Esophagus (tissue), 2 donors: ENCODE measurements around the gene MLLT10. TPM values are rescaled to one million over a fixed set of nuclear protein-coding genes. Genes with fewer than 3 reads are reported as not detected.

Source experiments
- H3K27ac ChIP-seq, 2 donors: one replicate each; pipeline ENCODE4 v1.5.1; 2013; ENCODE audit warnings: low read depth in 2 of 2, mild to moderate bottlenecking in 2 of 2, inconsistent platforms in 1 of 2, low read length in 1 of 2, moderate library complexity in 1 of 2
- H3K27me3 ChIP-seq, 2 donors: one replicate each; pipeline ENCODE4 v1.6.1; 2013; ENCODE audit warnings: low read length in 2 of 2, control low read depth in 1 of 2, mild to moderate bottlenecking in 1 of 2; ENCODE audit not compliant: insufficient read depth in 2 of 2, control insufficient read depth in 1 of 2
- H3K36me3 ChIP-seq, 2 donors: one replicate each; pipeline ENCODE4 v1.6.1; 2013; ENCODE audit warnings: low read length in 1 of 2; ENCODE audit not compliant: control insufficient read depth in 2 of 2, insufficient read depth in 2 of 2
- H3K4me1 ChIP-seq, 2 donors: one replicate each; pipeline ENCODE4 v1.6.1; 2013; ENCODE audit warnings: low read length in 1 of 2; ENCODE audit not compliant: control insufficient read depth in 2 of 2, insufficient read depth in 2 of 2
- H3K4me3 ChIP-seq, 2 donors: one replicate each; pipeline ENCODE4 v1.5.1; 2013; ENCODE audit warnings: low read length in 2 of 2, mild to moderate bottlenecking in 2 of 2, low read depth in 1 of 2, moderate library complexity in 1 of 2
- H3K9me3 ChIP-seq, 2 donors: one replicate each; pipeline ENCODE4 v1.6.1; 2013; ENCODE audit warnings: mild to moderate bottlenecking in 2 of 2, low read depth in 1 of 2, low read length in 1 of 2, moderate library complexity in 1 of 2; ENCODE audit not compliant: control insufficient read depth in 2 of 2, insufficient read depth in 1 of 2
- WGBS, 2 donors: extraction: QIAGEN DNeasy Blood & Tissue Kit; methylation state at CpG; one replicate each; pipeline ENCODE4 v1.1.7; 2013; 5-methylcytosine and 5-hydroxymethylcytosine counted together
- polyA plus RNA-seq, 2 donors: library from polyadenylated mRNA; stranded (reverse); fragments of 200-250 nt; gene quantifications; one replicate each; pipeline ENCODE4 v1.2.3, GENCODE V29; 2013
- donor health status: healthy with polysubstance abuse.
- donor health status: Bipolar disorder and iron deficiency.

MLLT10 gene
- polyA plus RNA-seq, 2 donors = 14.2 to 17.7 TPM

DNA sequence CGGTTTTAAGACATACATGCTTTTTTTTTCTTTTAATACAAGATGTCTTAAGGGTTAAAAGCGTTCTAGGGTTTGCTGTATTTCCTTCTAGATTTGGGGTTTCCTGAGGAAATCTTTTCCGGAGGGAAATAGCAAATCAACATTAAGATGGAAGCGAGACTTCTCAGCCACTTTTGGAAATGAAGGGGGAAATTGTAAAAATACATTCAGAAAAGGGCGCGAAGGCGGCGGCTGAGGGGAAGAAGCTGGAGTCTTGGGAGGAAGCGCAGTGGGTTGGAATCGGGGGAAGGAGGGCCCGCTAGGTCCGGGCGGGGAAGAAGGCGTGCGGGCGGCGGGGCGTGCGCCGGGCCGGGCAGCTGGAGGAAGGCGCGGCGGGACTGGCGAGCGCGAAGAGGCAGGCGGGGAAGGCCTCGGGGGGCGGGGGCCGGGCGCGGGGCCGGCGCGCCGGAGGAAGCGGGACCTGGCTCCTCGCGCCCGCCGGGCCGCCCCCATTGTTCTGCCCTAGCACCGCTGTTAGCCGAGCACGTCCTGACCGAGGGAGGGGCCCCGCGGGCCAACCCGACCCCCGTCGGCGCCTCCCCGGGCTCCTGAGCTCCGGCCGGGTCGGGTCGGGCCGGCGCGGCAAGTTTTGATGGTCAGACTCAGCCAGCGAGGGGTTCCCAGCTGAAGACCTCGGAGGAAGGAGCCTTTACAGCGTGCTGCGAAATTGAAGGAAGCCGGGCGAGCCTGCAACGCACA lies 7.0 kb upstream of the MLLT10 start:
- Histone ChIP-seq H3K9me3 (no peaks in the 10 kb centered on the region), H3K4me3 (peak overlapping the region; percentile 68 to 85), H3K36me3 (no peaks in the 10 kb centered on the region), H3K27me3 (no peaks in the 10 kb centered on the region), H3K4me1 (no peaks in the 10 kb centered on the region), H3K27ac (peak overlapping the region; percentile 95 to 100)
- WGBS, 2 donors = 1 to 2% methylated on average over 46 to 68 of the region's 68 CpGs

DNA sequence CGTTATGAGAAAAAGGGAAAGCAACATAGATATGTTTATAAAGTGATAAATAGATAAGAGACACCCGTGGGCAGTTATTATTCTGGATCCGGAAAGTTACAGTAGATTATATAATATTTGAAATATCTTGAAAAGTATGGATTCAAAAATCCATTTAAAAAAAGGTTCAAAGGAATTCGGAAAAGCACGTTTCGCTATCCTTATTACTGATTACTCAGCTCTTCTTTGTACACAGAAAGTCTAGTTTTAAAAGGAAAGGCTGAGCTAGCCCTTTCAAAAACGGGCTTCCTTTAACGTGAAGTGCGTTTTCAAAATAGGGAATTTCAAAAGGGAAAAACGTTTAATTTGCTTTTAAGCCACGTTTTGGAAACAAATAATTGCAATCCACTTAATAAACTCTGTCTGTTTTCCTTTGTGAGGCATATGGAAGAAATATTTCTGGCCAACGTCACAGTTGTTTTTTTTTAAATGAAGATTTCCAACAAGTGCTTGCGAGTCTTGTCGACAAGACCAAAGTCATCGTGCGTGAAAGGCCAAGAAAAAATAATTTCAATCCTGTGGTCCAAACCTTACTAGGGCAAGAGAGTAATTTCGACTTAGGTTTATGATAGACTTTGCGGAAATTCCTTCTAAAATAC lies 6.3 kb upstream of the MLLT10 start:
- Histone ChIP-seq H3K9me3 (no peaks in the 10 kb centered on the region), H3K27me3 (no peaks in the 10 kb centered on the region), H3K27ac (peak overlapping the region; percentile 95 to 100), H3K4me1 (no peaks in the 10 kb centered on the region), H3K36me3 (no peaks in the 10 kb centered on the region), H3K4me3 (peak overlapping the region; percentile 52 to 85)
- 16 to 21% methylated on average over 18 of the region's 18 CpGs for WGBS, 2 donors

DNA sequence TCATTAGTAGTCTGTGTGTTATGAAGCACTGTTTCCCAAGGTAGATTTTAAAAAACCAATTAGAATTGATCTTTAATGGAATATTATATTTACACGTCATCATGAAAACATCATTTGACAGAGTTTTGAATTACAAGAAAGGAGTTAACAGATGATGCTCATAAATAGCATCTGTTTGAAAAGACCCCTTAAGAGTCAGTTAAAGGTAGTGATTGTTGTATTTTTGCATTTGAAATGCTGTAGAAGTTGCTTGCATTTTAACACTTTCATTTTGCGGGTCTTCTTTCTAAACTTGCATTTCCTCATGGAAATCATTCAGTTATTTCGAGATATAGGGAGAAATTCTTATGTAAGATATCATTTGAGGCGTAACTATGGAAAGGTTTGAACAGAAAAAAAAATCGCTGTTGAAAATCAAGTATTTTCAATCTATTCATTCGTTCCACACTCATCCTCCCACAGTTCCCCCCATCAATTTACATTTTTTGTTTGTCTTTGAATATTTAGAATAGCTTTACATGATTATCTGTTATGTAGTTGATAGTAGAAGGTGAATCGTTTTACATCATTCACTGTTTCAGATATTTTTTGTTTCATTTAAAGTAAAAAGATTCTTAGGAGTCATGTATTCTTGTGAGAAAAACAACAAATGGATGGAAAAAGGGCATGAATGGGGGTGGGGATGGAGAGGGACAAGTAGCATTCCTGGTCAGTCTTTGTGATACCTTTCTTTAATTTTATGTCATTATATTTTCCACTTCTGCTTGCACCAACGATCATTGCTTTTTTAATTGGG lies 5.6 kb upstream of the MLLT10 start:
- Histone ChIP-seq H3K4me1 (no peaks in the 10 kb centered on the region), H3K4me3 (peak overlapping the region in 1 of 2 donors; percentile 85), H3K27me3 (no peaks in the 10 kb centered on the region), H3K9me3 (no peaks in the 10 kb centered on the region), H3K36me3 (no peaks in the 10 kb centered on the region), H3K27ac (peak overlapping the region in 1 of 2 donors; percentile 100)
- WGBS, 2 donors = 39 to 45% methylated on average over 8 of the region's 8 CpGs

DNA sequence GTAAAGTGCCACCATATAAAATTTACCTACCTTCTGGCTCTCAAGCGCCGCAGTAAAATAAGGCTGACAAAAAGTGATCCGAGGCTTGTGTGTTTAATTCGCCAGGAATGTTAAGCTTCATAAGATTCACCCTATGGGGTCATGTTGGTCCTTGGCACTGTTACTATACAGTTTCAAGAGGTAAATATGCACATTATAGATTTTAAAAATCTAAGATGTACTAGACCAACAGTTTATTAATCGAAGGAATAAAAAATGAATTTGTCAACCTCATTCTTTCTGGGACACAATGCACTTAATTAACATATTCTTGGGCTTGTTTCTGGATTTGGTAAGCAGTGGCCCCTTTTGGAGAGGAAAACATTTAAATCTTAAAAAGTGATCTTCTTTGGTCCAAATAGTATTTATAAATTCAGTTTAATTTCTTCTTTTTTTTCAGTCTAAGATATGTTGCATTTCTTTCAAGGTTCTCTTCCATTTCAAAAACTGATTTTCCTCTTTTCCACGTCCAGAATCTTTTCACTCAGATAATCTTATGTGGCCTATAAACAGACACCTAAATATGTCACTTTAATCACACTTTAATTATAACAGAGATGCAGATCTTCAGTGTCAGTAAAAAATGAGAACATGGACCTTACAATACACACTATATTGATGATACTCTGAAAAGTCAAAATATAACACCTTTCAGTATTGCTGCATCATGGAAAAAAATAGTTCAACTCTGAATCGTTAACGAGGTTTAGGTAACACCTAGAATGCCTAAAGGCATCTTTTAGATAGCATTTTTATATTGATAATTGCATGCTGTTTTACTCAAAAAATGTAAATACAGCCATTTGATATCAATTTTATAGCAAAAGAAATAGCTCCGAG lies 4.8 kb upstream of the MLLT10 start:
- Histone ChIP-seq H3K9me3 (no peaks in the 10 kb centered on the region), H3K4me1 (no peaks in the 10 kb centered on the region), H3K27me3 (no peaks in the 10 kb centered on the region), H3K27ac (peak overlapping the region in 1 of 2 donors; percentile 47), H3K4me3 (peak overlapping the region in 1 of 2 donors; percentile 21), H3K36me3 (no peaks in the 10 kb centered on the region)
- WGBS, 2 donors = 52 to 58% methylated on average over 9 of the region's 9 CpGs

DNA sequence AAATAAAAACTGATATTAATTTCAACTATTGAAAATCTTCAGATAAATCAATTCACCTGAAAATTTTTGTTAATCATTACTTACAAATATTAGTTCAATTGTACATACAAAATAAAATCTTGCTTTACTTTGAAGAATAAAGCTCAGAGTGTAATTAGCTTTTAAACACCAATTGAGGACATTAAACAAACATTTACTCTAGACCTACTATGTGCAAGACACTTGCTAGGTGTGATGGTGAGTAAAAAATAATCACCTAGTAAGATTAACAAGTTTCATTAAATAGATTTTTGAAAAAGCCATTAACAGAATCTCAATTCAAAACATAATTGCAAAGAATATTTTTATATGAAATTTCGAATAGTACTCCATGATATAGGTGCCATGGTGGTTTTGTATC lies 3.9 kb upstream of the MLLT10 start:
- no peak overlapping the region for H3K27ac ChIP-seq
- WGBS, 2 donors = 79 to 81% methylated on average over 1 of the region's 1 CpG
- H3K9me3 ChIP-seq = no peaks in the 10 kb centered on the region
- H3K27me3 ChIP-seq = no peaks in the 10 kb centered on the region
- no peaks in the 10 kb centered on the region for H3K4me1 ChIP-seq
- H3K36me3 ChIP-seq = no peaks in the 10 kb centered on the region
- no peak overlapping the region for H3K4me3 ChIP-seq

DNA sequence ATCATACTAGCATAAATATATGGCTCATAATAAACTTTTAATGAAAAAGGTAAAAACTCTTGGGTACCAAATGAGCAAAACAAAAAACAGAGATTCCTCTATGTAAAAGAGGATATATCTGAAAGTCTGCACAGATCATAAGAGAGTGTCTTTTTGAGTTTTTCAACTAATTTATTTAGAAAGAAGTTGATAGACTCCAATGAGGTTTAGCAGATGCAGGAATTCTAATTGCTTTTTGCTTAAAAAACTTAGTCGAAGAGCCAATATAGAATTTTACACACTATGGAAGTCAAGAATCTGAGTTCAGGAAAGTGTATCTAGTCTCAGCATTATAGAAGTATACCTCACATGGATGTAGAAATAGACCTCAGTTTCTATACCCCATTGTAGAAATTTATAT lies 3.4 kb upstream of the MLLT10 start:
- no peak overlapping the region for H3K4me3 ChIP-seq
- no peaks in the 10 kb centered on the region for H3K9me3 ChIP-seq
- no peaks in the 10 kb centered on the region for H3K4me1 ChIP-seq
- WGBS, 2 donors = 0 to 18% methylated on average over 1 of the region's 1 CpG
- H3K27ac ChIP-seq = no peak overlapping the region
- H3K27me3 ChIP-seq = no peaks in the 10 kb centered on the region
- H3K36me3 ChIP-seq = no peaks in the 10 kb centered on the region

DNA sequence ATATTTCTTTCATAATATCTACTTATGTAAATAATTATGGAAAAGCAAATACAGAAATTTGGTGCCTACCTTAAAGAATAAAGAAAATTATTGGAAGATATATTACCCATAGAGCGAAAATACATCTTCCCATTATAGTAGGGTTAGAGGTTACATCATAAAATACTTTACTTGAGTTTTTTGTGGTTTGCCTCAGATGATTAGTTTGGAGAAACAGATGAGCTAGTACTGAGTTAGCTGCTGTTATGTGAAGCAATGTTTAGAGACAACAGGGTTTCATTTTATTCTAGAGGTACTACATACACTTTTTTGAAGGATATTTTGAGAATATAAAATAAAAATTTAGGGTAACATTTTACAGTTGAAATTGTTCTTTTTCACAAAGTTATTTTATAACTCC lies 2.9 kb upstream of the MLLT10 start:
- Histone ChIP-seq H3K4me1 (no peaks in the 10 kb centered on the region), H3K4me3 (no peak overlapping the region), H3K27me3 (no peaks in the 10 kb centered on the region), H3K27ac (no peak overlapping the region), H3K36me3 (no peaks in the 10 kb centered on the region), H3K9me3 (no peaks in the 10 kb centered on the region)
- 73 to 75% methylated on average over 1 of the region's 1 CpG for WGBS, 2 donors

DNA sequence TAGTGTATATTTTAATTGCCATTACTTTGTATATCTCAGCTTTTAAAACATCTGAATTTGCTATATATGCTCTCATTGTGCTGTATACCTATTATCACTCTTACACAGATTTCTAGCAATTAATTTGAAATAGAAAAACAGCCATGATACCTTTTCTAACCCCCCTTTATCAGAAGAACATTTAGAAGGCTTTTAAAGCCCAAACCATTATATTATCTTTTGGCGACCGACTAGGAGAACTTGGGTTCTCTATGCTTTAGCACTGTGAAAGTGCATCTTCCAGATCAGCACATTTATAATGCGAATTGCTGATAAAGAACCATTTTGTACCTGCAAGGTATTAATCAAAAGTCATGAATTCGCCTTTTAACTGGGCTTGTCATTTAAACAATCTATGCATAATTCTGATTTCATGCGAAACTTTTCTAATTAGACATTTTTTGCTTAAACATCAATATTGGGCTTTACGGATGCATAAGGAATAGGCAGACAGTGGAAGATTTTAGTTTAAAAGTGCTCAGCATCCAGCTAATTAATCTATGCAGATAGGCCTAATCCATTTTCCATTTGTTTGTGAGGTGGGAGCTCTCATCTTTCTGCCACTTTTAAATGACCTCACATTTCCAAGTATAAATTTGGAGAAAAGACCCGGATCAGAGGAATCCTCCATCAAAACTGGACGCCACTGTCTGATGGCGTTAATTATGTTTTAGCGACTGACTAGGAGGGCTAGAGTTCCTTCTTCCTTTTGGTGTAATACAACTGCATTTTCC lies 1.2 kb upstream of the MLLT10 start:
- Histone ChIP-seq H3K27me3 (no peaks in the 10 kb centered on the region), H3K9me3 (no peaks in the 10 kb centered on the region), H3K36me3 (no peaks in the 10 kb centered on the region), H3K27ac (peak overlapping the region; percentile 96 to 100), H3K4me1 (no peaks in the 10 kb centered on the region), H3K4me3 (peak overlapping the region; percentile 59 to 82)
- 21 to 27% methylated on average over 10 of the region's 10 CpGs for WGBS, 2 donors
